Neuronal stem cell (in vitro differentiated cells): Measurements from ENCODE around the gene ZFYVE28.

ENCODE experiments used
- DNase-seq: peaks from one replicate; pipeline ENCODE4 v3.0.0-alpha.2; 2013; ENCODE audit warnings: low spot score
- H2AFZ ChIP-seq: one replicate; pipeline ENCODE4 v1.6.1; 2013; ENCODE audit warnings: mild to moderate bottlenecking, low read length, inconsistent platforms
- H2AK5ac ChIP-seq: 2 replicates; pipeline ENCODE4 v1.6.1; 2013; ENCODE audit warnings: low read depth, mild to moderate bottlenecking, inconsistent platforms, low read length, moderate library complexity, mixed read lengths
- H2BK120ac ChIP-seq: 2 replicates; pipeline ENCODE4 v1.6.1; 2013; ENCODE audit warnings: low read depth, mild to moderate bottlenecking, inconsistent platforms, low read length, moderate library complexity, mixed read lengths
- H2BK12ac ChIP-seq: one replicate; pipeline ENCODE4 v1.6.1; 2013; ENCODE audit warnings: low read length, inconsistent platforms
- H2BK15ac ChIP-seq: 2 replicates; pipeline ENCODE4 v1.6.1; 2013; ENCODE audit warnings: mild to moderate bottlenecking, low read length, inconsistent platforms, mixed read lengths
- H2BK5ac ChIP-seq: one replicate; pipeline ENCODE4 v1.6.1; 2013; ENCODE audit warnings: inconsistent platforms, mild to moderate bottlenecking, low read length, moderate library complexity
- H3K14ac ChIP-seq: one replicate; pipeline ENCODE4 v1.6.1; 2013; ENCODE audit warnings: low read length, inconsistent platforms
- H3K18ac ChIP-seq: 2 replicates; pipeline ENCODE4 v1.6.1; 2013; ENCODE audit warnings: low read length, inconsistent platforms
- H3K23ac ChIP-seq: 2 replicates; pipeline ENCODE4 v1.6.1; 2013; ENCODE audit warnings: low read depth, mild to moderate bottlenecking, mixed read lengths, low read length, inconsistent platforms; ENCODE audit not compliant: poor library complexity
- H3K27ac ChIP-seq: replicated peaks from 3 replicates; pipeline ENCODE4 v1.5.1; 2013; ENCODE audit warnings: low read length, inconsistent platforms
- H3K27me3 ChIP-seq, 3 experiments: 2 replicates each; pipeline ENCODE4 v1.6.1; 2013; ENCODE audit warnings: low read length in 3 of 3, mild to moderate bottlenecking in 2 of 3, inconsistent platforms in 1 of 3, low read depth in 1 of 3, mixed read lengths in 1 of 3, moderate library complexity in 1 of 3; ENCODE audit not compliant: control insufficient read depth in 3 of 3, insufficient read depth in 3 of 3
- H3K36me3 ChIP-seq, 2 donors: replicated peaks in 1 of 2; 2 replicates each; pipeline ENCODE4 v1.6.1; 2013; ENCODE audit warnings: low read length in 2 of 2; ENCODE audit not compliant: control insufficient read depth in 2 of 2, insufficient read depth in 2 of 2
- H3K4ac ChIP-seq: 2 replicates; pipeline ENCODE4 v1.6.1; 2013; ENCODE audit warnings: inconsistent platforms, mild to moderate bottlenecking, low read length, moderate library complexity
- H3K4me1 ChIP-seq, 2 donors: 1 replicate in 1 of 2; 2 replicates in 1 of 2; pipeline ENCODE4 v1.6.1; 2013; ENCODE audit warnings: low read length in 2 of 2, low read depth in 1 of 2; ENCODE audit not compliant: control insufficient read depth in 2 of 2, insufficient read depth in 1 of 2
- H3K4me2 ChIP-seq: one replicate; pipeline ENCODE4 v1.6.1; 2013; ENCODE audit warnings: mild to moderate bottlenecking, low read length, inconsistent platforms; ENCODE audit not compliant: insufficient read depth, poor library complexity, severe bottlenecking
- H3K4me3 ChIP-seq, 2 donors: 2 replicates each; pipeline ENCODE4 v1.5.1; 2013; ENCODE audit warnings: low read length in 2 of 2, mild to moderate bottlenecking in 2 of 2, inconsistent platforms in 1 of 2, moderate library complexity in 1 of 2
- H3K79me1 ChIP-seq: one replicate; pipeline ENCODE4 v1.6.1; 2013; ENCODE audit warnings: low read depth, mild to moderate bottlenecking, inconsistent platforms, low read length, moderate library complexity
- H3K9ac ChIP-seq: one replicate; pipeline ENCODE4 v1.6.1; 2013; ENCODE audit warnings: mild to moderate bottlenecking, low read depth, low read length, inconsistent platforms; ENCODE audit not compliant: poor library complexity
- H3K9me3 ChIP-seq, 2 donors: replicated peaks in 1 of 2; 2 replicates each; pipeline versions ENCODE3 to v1.6.1; 2013; ENCODE audit warnings: low read length in 2 of 2, mild to moderate bottlenecking in 2 of 2, inconsistent platforms in 1 of 2, low read depth in 1 of 2, mixed read lengths in 1 of 2, moderate library complexity in 1 of 2; ENCODE audit not compliant: control insufficient read depth in 2 of 2, insufficient read depth in 1 of 2
- H4K8ac ChIP-seq: one replicate; pipeline ENCODE4 v1.6.1; 2013; ENCODE audit warnings: low read depth, mild to moderate bottlenecking, inconsistent platforms, low read length, moderate library complexity
- H4K91ac ChIP-seq: one replicate; pipeline ENCODE4 v1.6.1; 2013; ENCODE audit warnings: low read length, low read depth, mild to moderate bottlenecking, inconsistent platforms; ENCODE audit not compliant: poor library complexity
- WGBS, 2 donors: extraction: QIAGEN DNeasy Blood & Tissue Kit; methylation state at CpG; one replicate each; pipeline ENCODE4 v1.1.7; 2013; ENCODE audit warnings: missing lambda C conversion rate in 2 of 2, mixed read lengths in 1 of 2; ENCODE audit not compliant: insufficient read length in 2 of 2, insufficient replicate concordance in 1 of 2; ENCODE audit errors: extremely low coverage in 2 of 2; 5-methylcytosine and 5-hydroxymethylcytosine counted together

The ZFYVE28 gene

DNA sequence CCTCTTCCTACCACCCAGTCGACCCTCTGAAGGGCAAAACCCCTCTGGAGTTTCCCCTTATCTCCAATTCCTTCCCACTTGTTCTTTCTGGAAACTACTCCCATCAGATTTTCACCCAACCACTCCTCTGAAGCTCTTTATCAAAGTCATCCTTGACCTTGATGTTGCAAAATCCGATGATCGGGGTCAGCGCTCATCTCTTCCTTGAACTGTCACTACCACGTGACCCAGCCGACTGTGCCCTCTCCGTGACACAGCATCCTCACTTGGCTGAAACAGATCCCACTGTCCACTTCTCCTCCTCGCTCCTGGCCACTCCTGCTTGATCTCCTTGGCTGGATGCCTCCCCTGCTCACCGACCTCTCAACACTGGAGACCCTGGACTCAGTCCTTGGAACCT lies 1.4 kb upstream of the ZFYVE28 start:
- Histone ChIP-seq H2BK15ac (no peak overlapping the region), H3K9me3 (peaks cover 0 to 2% of the 10 kb centered on the region in 2 donors), H3K27me3 (peaks cover 26 to 86% (median 58%) of the 10 kb centered on the region in 3 experiments), H4K91ac (no peak overlapping the region), H3K4ac (no peak overlapping the region), H3K23ac (no peak overlapping the region), H2AK5ac (no peak overlapping the region), H3K27ac (no peak overlapping the region), H3K4me3 (peak overlapping the region in 1 of 2 donors; percentile 18), H2BK5ac (no peak overlapping the region), H3K4me2 (no peak overlapping the region), H2BK120ac (no peak overlapping the region), H2AFZ (no peak overlapping the region), H3K36me3 (no peaks in the 10 kb centered on the region), H3K79me1 (no peaks in the 10 kb centered on the region), H2BK12ac (no peak overlapping the region), H3K9ac (no peak overlapping the region), H4K8ac (no peak overlapping the region), H3K4me1 (peaks cover 11 to 14% of the 10 kb centered on the region in 2 donors), H3K18ac (no peak overlapping the region), H3K14ac (no peak overlapping the region)
- DNase-seq = no peak
- no CpG with 5 or more reads among the region's 9 CpGs for WGBS, 2 donors

DNA sequence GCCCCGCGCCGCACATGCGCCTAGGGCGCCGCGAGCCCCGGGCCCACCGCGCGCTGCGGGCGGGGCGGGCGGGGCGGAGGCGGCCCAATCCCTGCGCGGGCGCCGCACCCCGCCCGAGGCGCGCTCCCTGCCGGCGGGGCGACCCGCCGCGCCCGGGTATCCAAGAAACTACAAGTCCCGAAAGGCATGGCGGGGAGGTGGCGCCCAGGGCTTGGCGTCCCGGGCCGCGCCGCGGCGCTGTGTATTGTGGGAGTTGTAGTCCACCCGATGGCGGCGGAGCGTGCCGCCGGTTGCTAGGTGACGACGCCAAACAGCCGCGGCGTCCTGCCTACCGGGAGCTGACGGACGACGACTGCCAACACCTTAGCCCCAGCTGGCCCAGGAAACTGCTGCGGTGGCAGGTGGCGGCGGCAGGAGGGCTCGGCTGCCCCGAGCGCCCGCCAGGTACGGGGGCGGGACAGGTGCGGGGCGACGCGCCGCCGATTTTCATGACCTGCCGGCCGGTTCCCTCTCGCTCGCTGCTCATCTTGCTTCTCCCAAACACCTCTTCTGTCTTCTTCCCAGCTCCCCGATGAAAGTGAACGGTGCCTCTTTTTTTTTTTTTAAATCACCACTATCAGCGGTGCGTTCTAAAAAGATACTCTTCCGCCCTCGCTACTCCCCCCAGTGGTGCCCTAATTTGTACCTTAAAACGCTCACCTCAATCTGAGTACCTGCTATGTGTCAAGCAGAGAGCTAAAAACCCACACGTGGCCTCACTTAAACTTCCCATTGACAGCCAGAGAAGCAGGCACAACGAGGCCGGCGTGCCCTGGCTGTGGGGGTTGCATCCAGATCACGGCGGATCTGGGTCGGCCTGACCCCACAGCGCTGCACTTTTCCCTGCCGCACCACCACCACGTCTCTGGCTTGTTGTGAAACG lies 466 bp upstream of the ZFYVE28 start, which contains the start of gene CFAP99:
Gene CFAP99 (plus strand): TSS at position 306 of the 922 bp plus-strand sequence.
- peak within 1 kb of the TSS; percentile 48 to 83 for H3K4me3 ChIP-seq
- no peak within 1 kb of the TSS for H2BK5ac ChIP-seq
- H4K91ac ChIP-seq = no peak within 1 kb of the TSS
- peaks cover 11 to 14% of the 10 kb centered on the region in 2 donors for H3K4me1 ChIP-seq
- H2BK120ac ChIP-seq = no peak within 1 kb of the TSS
- H3K14ac ChIP-seq = no peak within 1 kb of the TSS
- H3K9ac ChIP-seq = peak within 1 kb of the TSS; percentile 64
- peak within 1 kb of the TSS; percentile 90 for H2AFZ ChIP-seq
- peak within 1 kb of the TSS; percentile 21 for H3K23ac ChIP-seq
- H2AK5ac ChIP-seq = no peak within 1 kb of the TSS
- peaks cover 26 to 89% (median 67%) of the 10 kb centered on the region in 3 experiments for H3K27me3 ChIP-seq
- H3K9me3 ChIP-seq = peaks cover 0 to 2% of the 10 kb centered on the region in 2 donors
- H4K8ac ChIP-seq = no peak within 1 kb of the TSS
- H2BK12ac ChIP-seq = no peak within 1 kb of the TSS
- peak within 1 kb of the TSS; percentile 45 for H2BK15ac ChIP-seq
- H3K79me1 ChIP-seq = no peaks in the 10 kb centered on the region
- WGBS, 2 donors = no CpG with 5 or more reads among the region's 94 CpGs
- H3K4me2 ChIP-seq = peak within 1 kb of the TSS; percentile 98
- DNase-seq = peak; percentile 94
- H3K4ac ChIP-seq = no peak within 1 kb of the TSS
- H3K27ac ChIP-seq = no peak within 1 kb of the TSS
- no peaks in the 10 kb centered on the region for H3K36me3 ChIP-seq
- peak within 1 kb of the TSS; percentile 71 for H3K18ac ChIP-seq

DNA sequence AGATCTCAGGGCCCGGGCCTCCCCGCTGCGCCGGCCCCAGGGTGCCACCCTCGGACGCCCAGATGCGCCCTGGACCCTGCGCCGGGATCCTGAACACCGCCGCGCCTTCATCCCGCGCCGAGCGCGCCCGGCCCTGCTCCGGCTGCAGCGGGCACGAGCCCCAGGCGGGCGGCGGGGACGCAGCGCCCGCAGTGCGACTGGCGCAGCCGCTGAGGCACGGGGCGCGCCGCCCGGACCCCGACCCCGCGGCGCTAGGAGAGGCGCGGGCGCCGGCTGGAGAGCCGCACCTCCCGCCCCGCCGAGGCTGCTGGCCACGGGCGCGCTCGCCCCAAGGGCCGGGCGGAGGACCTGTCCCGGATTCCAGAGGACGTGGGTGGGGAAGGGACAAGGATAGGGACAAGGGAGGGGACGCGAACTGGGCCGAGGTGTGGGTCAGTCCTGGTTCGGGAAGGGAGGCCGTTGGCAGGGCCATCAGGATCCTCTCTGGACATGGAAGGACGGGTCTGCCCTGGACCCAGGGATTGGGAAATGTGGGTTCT lies 1.1 kb downstream of the ZFYVE28 start:
- peaks cover 0 to 2% of the 10 kb centered on the region in 2 donors for H3K9me3 ChIP-seq
- H2BK15ac ChIP-seq = no peak overlapping the region
- H3K36me3 ChIP-seq = no peaks in the 10 kb centered on the region
- no peak overlapping the region for H2BK12ac ChIP-seq
- H2AFZ ChIP-seq = peak overlapping the region; percentile 90
- H3K18ac ChIP-seq = peak overlapping the region; percentile 72
- H3K79me1 ChIP-seq = no peaks in the 10 kb centered on the region
- peak overlapping the region; percentile 23 for H3K4ac ChIP-seq
- H3K23ac ChIP-seq = peak overlapping the region; percentile 96
- peak overlapping the region; percentile 38 for H3K9ac ChIP-seq
- H4K91ac ChIP-seq = no peak overlapping the region
- no peak overlapping the region for H3K27ac ChIP-seq
- no peak overlapping the region for H2BK120ac ChIP-seq
- H3K4me1 ChIP-seq = peaks cover 17 to 22% of the 10 kb centered on the region in 2 donors
- no peak overlapping the region for H3K14ac ChIP-seq
- no peak overlapping the region for H2AK5ac ChIP-seq
- no peak overlapping the region for H4K8ac ChIP-seq
- H3K4me3 ChIP-seq = peak overlapping the region in 1 of 2 donors; percentile 28
- no CpG with 5 or more reads among the region's 61 CpGs for WGBS, 2 donors
- peaks cover 26 to 91% (median 81%) of the 10 kb centered on the region in 3 experiments for H3K27me3 ChIP-seq
- no peak overlapping the region for H2BK5ac ChIP-seq
- H3K4me2 ChIP-seq = peak overlapping the region; percentile 58
- no peak for DNase-seq
